Naive B cell (primary cell): ENCODE measurements around the gene ARL16. TPM values are rescaled to one million over a fixed set of nuclear protein-coding genes. Genes with fewer than 3 reads are reported as not detected.
"Not testable (repeated sequence)": the region's sequence is repeated elsewhere in the genome, so short reads cannot be mapped to it uniquely, and the experiment has no call there.

Source experiments
- ATAC-seq, 2 donors: fragments of 150-1000 bp; cut with Tn5 transposase; 2 replicates each; pipeline ENCODE4 v1.10.0; 2021; ENCODE audit warnings: low read depth in 2 of 2, mild to moderate bottlenecking in 2 of 2, moderate library complexity in 2 of 2
- DNase-seq: peaks from one replicate; pipeline ENCODE4 v3.0.0; 2022
- H3K27ac Mint-ChIP-seq, 6 donors: one replicate each; pipeline ENCODE4 v1.8.0; 2020 to 2022; ENCODE audit warnings: mild to moderate bottlenecking in 6 of 6, mixed read lengths in 6 of 6, moderate library complexity in 5 of 6, inconsistent platforms in 2 of 6
- H3K27me3 Mint-ChIP-seq, 3 donors: one replicate each; pipeline ENCODE4 v1.8.0; 2021 to 2022; ENCODE audit warnings: mixed read lengths in 3 of 3, mild to moderate bottlenecking in 1 of 3
- H3K36me3 Mint-ChIP-seq, 2 donors: one replicate each; pipeline ENCODE4 v1.8.0; 2020 to 2022; ENCODE audit warnings: mixed read lengths in 2 of 2, inconsistent platforms in 1 of 2, mild to moderate bottlenecking in 1 of 2
- H3K4me1 Mint-ChIP-seq, 3 donors: one replicate each; pipeline ENCODE4 v1.8.0; 2020 to 2022; ENCODE audit warnings: mixed read lengths in 3 of 3, inconsistent platforms in 1 of 3, mild to moderate bottlenecking in 1 of 3, moderate library complexity in 1 of 3
- H3K4me3 Mint-ChIP-seq, 8 donors: one replicate each; pipeline ENCODE4 v1.8.0; 2020 to 2022; ENCODE audit warnings: mild to moderate bottlenecking in 8 of 8, mixed read lengths in 8 of 8, moderate library complexity in 8 of 8, inconsistent platforms in 2 of 8
- H3K9me3 Mint-ChIP-seq, 7 donors: one replicate each; pipeline ENCODE4 v1.8.0; 2020 to 2022; ENCODE audit warnings: mixed read lengths in 7 of 7, mild to moderate bottlenecking in 5 of 7, inconsistent platforms in 2 of 7, moderate library complexity in 1 of 7
- polyA plus RNA-seq, 6 donors: library from polyadenylated mRNA; unstranded; fragments of 300-500 nt; fragmentation: Illumina TruSeq; gene quantifications; one replicate each; pipeline ENCODE4 v1.2.3, GENCODE V29; 2021; ENCODE audit warnings: low read depth in 6 of 6

Gene ARL16
- polyA plus RNA-seq, 6 donors from 2014 or later = 32.8 to 101 (median 37.6) TPM

DNA sequence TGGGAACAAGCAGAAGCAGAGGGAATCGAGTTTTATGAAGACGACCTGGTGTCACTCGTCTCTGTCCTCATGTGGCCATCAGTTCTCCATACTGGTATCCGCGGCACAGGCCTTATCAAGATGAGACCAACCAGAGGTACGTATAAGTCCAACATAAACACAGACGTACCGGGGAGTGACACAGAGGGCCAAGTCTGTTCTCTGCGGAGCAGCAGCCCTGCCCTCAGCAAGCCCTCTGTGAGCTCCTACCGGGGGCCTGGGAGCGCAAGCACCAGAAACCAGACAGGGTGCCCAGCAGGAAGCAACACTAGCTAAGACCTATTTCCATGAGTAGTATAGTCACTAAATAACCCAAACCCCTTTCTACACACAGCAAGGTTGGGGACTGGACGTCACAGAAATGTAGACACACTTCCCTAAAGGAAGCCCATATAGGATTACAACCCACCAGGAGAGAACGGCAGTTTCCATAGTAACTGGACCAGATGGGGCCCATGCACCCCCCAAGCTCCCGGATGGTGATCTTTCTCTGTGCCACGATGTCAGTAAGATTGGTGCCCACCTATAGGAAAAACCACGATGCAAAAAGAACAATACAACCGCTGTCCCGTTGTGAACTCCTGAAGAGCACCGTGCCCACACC is 911 bp downstream of the ARL16 start:
- Mint-ChIP-seq H3K4me1 (peaks cover 31 to 52% (median 31%) of the 10 kb centered on the region in 3 donors), H3K9me3 (no peaks in the 10 kb centered on the region), H3K27me3 (no peaks in the 10 kb centered on the region), H3K27ac (peak overlapping the region in 4 of 6 donors; percentile 79 to 92 (median 87)), H3K36me3 (peaks cover 0 to 7% of the 10 kb centered on the region in 2 donors), H3K4me3 (peak overlapping the region; percentile 90 to 99 (median 97))
- ATAC-seq (no peak), DNase-seq (no peak)

DNA sequence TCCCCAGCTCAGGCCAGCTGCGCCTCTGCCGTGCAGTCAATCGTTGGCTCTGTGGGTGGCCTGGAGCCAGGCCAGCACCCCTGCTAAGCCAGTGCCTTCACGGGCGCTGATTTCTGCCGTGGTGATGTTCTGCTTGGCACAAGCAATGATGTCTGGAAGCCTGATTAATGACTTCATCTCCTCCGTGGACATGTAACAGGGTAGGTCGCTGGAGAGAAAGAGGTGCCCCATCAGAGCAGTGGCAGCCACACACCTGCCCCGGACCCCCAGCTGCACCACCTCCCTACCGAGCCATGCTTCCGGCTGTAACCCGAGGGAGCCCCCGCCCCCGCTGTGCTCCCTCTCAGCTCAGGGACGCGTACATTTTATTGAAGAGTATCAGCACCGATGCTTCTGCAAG is 1.9 kb downstream of the ARL16 start:
- DNase-seq = no peak
- H3K27ac Mint-ChIP-seq = no peak overlapping the region
- H3K27me3 Mint-ChIP-seq = no peaks in the 10 kb centered on the region
- H3K36me3 Mint-ChIP-seq = peaks cover 0 to 7% of the 10 kb centered on the region in 2 donors
- no peak for ATAC-seq
- peaks cover 21 to 47% (median 23%) of the 10 kb centered on the region in 3 donors for H3K4me1 Mint-ChIP-seq
- peak overlapping the region in 7 of 8 donors; percentile 15 to 97 (median 32) for H3K4me3 Mint-ChIP-seq
- H3K9me3 Mint-ChIP-seq = no peaks in the 10 kb centered on the region

DNA sequence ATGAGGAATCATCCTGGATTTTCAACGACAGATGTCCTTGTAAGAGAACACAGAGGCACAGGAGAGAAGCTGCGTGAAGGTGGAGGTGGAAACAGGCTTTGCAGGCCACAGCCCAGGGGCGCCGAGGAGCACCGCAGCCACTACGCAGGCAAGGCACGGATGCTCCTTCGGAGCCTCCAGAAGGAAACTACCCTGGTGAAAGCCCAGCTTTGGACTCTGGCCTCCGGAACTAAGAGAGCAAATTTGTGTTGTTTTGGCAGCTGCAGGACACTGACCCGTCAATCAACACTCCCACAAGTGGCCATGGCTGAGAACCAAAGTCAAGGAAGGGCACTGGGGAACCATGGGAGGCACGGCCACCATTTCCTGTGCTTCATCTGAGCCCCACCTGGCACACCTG is 3.4 kb downstream of the ARL16 start:
- H3K27me3 Mint-ChIP-seq = no peaks in the 10 kb centered on the region
- peak overlapping the region in 1 of 8 donors; percentile 70 for H3K4me3 Mint-ChIP-seq
- no peak for ATAC-seq
- H3K4me1 Mint-ChIP-seq = peaks cover 23 to 44% (median 23%) of the 10 kb centered on the region in 3 donors
- no peak for DNase-seq
- no peak overlapping the region for H3K27ac Mint-ChIP-seq
- H3K9me3 Mint-ChIP-seq = no peaks in the 10 kb centered on the region
- H3K36me3 Mint-ChIP-seq = peaks cover 0 to 7% of the 10 kb centered on the region in 2 donors

DNA sequence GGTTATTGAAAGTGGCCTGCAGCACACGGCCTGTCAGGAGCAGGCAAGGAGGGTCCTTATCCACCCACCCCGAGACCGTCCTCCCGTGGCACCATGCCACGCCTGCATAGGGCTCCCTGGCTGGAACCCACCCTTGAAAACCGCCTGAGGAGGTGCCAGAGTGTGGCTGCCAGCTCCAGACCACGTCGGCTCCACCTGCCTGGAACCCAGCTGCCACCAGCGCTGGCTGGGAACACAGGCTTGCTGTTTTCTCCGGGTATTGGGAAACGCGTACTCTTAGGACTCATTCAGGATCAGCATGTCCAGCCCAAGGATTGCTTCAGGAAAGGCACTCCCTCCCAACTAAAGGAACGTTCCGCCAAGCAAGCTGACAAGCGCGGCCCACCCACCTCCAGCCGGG is 6.7 kb downstream of the ARL16 start:
- peaks cover 6 to 28% (median 8%) of the 10 kb centered on the region in 3 donors for H3K4me1 Mint-ChIP-seq
- H3K4me3 Mint-ChIP-seq = peak overlapping the region in 2 of 8 donors; percentile 12 to 43
- ATAC-seq = no peak
- no peaks in the 10 kb centered on the region for H3K27me3 Mint-ChIP-seq
- H3K36me3 Mint-ChIP-seq = peaks cover 0 to 7% of the 10 kb centered on the region in 2 donors
- no peaks in the 10 kb centered on the region for H3K9me3 Mint-ChIP-seq
- H3K27ac Mint-ChIP-seq = peak overlapping the region in 1 of 6 donors; percentile 29
- DNase-seq = no peak

DNA sequence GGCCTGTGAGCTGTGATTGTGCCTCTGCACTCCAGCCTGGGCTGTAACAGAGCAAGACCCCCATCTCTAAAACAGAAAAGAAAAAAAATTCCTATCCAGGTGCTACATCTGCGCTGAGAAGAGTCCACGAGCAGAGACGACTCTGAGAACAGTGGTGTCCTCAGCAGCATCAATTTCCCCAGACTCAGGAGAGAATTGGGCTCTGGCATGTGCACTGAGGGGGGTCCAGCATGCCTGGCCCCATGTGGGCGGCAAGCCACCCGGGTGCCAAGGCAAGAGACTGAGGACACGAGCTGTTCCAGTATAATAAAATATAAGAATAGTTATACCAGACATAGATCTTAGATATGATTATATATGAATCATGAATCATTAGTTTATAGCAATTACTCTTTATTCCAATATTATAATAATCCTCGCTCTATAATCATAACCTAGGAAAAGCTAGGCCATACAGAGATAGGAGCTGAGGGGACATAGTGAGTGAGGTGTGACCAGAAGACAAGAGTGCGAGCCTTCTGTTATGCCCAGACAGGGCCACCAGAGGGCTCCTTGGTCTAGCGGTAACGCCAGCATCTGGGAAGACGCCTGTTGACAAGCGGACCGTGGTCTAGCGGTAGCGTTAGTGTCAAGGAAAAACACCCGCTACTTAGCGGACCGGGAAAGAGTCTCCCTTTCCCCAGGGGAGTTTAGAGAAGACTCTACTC is 7.9 kb downstream of the ARL16 start:
- H3K36me3 Mint-ChIP-seq, ATAC-seq, H3K9me3 Mint-ChIP-seq, H3K27me3 Mint-ChIP-seq: not testable (repeated sequence)
- Mint-ChIP-seq H3K27ac (peak overlapping the region in 1 of 6 donors; percentile 70), H3K4me1 (peaks cover 6 to 16% (median 8%) of the 10 kb centered on the region in 3 donors), H3K4me3 (peak overlapping the region in 1 of 8 donors; percentile 47)
- peak; percentile 25 for DNase-seq

DNA sequence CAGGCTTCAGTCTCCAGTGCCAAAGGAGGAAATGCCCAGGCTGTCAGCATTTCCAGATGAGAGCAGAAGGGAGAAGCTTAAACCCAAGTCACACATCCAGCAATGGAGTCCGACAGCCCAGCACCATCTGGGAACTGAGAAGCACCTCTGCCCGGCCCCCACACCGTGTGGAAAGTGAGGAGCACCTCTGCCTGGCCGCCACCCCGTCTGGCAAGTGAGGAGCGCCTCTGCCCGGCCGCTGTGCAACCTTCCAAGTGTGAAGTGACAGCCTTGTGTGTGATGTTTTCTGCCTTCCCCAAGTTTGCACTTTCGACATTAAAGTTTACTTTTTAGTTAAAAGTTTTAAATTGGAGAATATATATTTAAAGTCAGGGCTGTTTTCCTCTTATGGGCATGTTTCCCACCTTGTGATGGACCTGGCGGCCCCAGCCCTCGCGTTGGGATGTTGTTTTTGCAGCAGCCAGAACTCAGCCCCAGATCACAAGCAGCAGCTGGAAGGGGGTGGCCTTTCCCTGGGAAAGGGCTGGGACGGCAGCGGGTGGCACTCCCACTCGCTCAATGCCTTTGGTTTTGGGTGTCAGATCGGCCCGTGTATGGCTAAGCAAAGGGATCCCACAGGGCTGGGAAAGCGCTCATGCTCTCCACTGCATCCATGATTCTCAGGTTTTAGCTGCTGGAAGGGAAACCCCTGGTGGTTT is 9.9 kb downstream of the ARL16 start:
- H3K36me3 Mint-ChIP-seq = peaks cover 0 to 7% of the 10 kb centered on the region in 2 donors
- no peak overlapping the region for H3K27ac Mint-ChIP-seq
- no peak for ATAC-seq
- no peak for DNase-seq
- H3K4me3 Mint-ChIP-seq = no peak overlapping the region
- no peaks in the 10 kb centered on the region for H3K9me3 Mint-ChIP-seq
- peaks cover 6 to 21% (median 8%) of the 10 kb centered on the region in 3 donors for H3K4me1 Mint-ChIP-seq
- no peaks in the 10 kb centered on the region for H3K27me3 Mint-ChIP-seq

DNA sequence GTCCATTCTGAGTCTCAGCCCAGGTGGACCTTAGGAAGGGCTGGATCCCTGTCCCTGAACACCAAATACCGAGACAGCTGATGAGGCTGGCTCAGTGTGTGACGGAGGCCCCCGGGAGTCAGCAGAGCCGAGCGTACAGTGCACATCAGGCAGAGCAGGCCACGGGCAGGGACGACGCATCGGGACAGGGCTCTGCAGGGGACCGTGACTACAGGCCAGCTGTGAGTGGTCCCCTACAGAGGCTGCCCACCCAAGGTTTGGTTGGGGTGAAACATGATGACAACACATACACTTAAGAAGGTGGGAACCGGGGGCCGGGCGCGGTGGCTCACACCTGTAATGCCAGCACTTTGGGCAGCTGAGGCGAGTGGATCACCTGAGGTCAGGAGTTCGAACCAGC is 10.6 kb downstream of the ARL16 start:
- ATAC-seq (no peak), DNase-seq (no peak)
- Mint-ChIP-seq H3K27ac (no peak overlapping the region), H3K4me1 (peaks cover 11 to 29% (median 14%) of the 10 kb centered on the region in 3 donors), H3K36me3 (peaks cover 0 to 7% of the 10 kb centered on the region in 2 donors), H3K4me3 (no peak overlapping the region), H3K27me3 (no peaks in the 10 kb centered on the region), H3K9me3 (no peaks in the 10 kb centered on the region)

DNA sequence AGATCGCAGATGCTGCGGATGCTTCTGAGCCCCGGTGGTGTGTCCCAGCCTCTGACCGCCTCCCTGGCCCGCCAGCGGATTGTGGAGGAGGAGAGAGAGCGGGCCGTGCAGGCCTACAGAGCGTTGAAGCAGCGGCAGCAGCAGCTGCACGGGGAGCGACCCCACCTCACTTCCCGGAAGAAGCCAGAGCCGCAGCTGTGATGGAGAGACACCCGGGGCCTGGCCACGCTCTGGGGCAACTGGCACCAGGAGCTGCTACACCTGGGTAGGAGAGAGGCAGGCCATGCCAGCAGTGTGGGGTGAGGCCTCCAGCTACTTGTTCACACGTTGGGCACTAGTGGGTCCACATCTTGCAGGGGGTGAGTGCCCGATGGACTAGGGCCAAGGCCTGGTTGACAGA is 11.1 kb downstream of the ARL16 start:
- no peak for ATAC-seq
- peaks cover 0 to 7% of the 10 kb centered on the region in 2 donors for H3K36me3 Mint-ChIP-seq
- H3K9me3 Mint-ChIP-seq = no peaks in the 10 kb centered on the region
- peaks cover 16 to 31% (median 19%) of the 10 kb centered on the region in 3 donors for H3K4me1 Mint-ChIP-seq
- DNase-seq = no peak
- H3K27me3 Mint-ChIP-seq = no peaks in the 10 kb centered on the region
- no peak overlapping the region for H3K4me3 Mint-ChIP-seq
- H3K27ac Mint-ChIP-seq = no peak overlapping the region

DNA sequence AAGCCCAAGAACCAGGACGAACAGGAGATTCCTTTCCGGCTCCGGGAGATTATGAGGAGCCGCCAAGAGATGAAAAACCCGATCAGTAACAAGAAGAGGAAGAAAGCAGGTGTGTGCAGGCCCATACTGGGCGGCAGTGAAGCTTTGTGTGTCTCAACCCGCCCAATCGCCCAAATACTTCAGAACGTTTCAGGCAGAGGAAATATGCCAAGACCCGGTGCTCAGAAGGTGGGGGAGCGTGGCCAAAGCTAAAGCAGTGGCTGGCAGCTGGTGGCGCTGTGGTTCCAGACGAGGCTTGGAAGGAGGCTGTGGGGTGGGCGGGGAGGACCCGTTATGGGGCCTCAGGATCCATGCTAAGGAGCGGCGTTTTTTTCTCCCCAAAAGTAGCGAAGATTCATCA is 15.8 kb downstream of the ARL16 start:
- H3K4me1 Mint-ChIP-seq = peaks cover 20 to 39% (median 26%) of the 10 kb centered on the region in 3 donors
- H3K9me3 Mint-ChIP-seq = no peaks in the 10 kb centered on the region
- H3K27ac Mint-ChIP-seq = peak overlapping the region; percentile 44 to 89 (median 78)
- DNase-seq (no peak), ATAC-seq (no peak)
- no peaks in the 10 kb centered on the region for H3K27me3 Mint-ChIP-seq
- H3K4me3 Mint-ChIP-seq = peak overlapping the region; percentile 54 to 98 (median 93)
- H3K36me3 Mint-ChIP-seq = peaks cover 0 to 7% of the 10 kb centered on the region in 2 donors

DNA sequence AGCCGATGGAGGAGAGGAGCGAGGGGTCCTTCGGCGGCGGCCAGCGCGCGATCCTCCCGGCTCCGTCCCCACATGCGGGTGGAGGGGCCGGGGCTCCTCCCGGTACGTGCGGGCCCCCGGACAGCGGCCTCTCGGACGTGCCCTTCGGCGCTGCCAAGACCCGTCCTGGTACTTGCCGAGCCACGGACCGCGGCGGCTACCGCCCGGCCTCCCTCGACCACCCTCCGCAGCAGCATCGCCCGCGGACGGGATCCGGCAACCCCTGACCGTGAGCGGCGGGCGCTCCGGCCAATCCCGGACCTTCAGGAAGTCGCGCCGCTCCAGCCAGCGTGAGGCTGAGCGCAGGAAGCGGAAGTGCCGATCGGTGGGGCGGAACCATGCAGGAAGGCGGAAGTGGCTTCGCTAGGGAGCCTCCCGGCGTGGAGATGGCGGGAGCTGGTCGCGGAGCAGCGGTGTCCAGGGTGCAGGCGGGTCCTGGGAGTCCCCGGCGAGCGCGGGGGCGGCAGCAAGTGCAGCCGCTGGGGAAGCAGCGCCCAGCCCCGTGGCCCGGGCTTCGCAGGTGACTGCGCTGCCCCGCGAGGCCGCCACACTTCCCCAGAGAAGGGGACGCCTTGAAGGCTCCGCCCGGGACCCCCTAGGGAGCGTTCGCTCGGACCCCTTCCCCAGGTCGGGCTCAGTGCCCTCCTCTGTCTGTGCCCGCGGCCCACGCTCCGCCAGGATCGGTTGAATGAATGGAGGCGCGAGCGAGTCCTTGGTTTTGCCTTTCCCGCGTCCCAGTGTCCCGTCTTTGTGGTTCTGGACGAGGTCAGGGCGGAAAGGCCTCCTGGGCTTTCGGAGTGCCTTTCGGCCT is 17.0 kb downstream of the ARL16 start, which contains the start of the genes CCDC137 and OXLD1:
Gene CCDC137 (plus strand): TSS at position 396 of the 850 bp plus-strand sequence. CDS start 30 bp downstream, at position 426.
Gene OXLD1 (minus strand): TSS at position 264 of the 850 bp plus-strand sequence. CDS start 28 bp downstream, at position 236.
- peak within 1 kb of the TSS; percentile 92 to 98 (median 96) for H3K4me3 Mint-ChIP-seq
- DNase-seq (peak; percentile 90), ATAC-seq (peak; percentile 98)
- no peaks in the 10 kb centered on the region for H3K27me3 Mint-ChIP-seq
- H3K36me3 Mint-ChIP-seq = no peaks in the 10 kb centered on the region
- H3K27ac Mint-ChIP-seq = peak within 1 kb of the TSS; percentile 92 to 98 (median 94)
- H3K4me1 Mint-ChIP-seq = peaks cover 20 to 39% (median 26%) of the 10 kb centered on the region in 3 donors
- no peaks in the 10 kb centered on the region for H3K9me3 Mint-ChIP-seq

DNA sequence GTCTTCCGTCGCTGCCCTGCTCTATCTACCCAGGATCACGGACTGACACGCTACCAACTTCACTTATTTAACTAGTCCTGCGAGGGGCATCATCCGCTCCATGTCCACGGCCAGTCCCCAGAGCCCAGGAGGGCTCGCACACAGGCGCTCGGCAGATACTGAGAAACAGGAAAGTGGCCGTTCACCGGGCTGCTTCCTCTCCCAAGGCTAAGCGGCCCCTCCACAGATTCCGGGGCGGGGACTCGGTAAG is 17.6 kb downstream of the ARL16 start:
- no peaks in the 10 kb centered on the region for H3K27me3 Mint-ChIP-seq
- no peak for ATAC-seq
- no peaks in the 10 kb centered on the region for H3K9me3 Mint-ChIP-seq
- H3K4me1 Mint-ChIP-seq = peaks cover 20 to 39% (median 26%) of the 10 kb centered on the region in 3 donors
- no peak for DNase-seq
- no peaks in the 10 kb centered on the region for H3K36me3 Mint-ChIP-seq
- H3K4me3 Mint-ChIP-seq = peak overlapping the region; percentile 92 to 98 (median 96)
- H3K27ac Mint-ChIP-seq = peak overlapping the region in 4 of 6 donors; percentile 85 to 98 (median 94)

DNA sequence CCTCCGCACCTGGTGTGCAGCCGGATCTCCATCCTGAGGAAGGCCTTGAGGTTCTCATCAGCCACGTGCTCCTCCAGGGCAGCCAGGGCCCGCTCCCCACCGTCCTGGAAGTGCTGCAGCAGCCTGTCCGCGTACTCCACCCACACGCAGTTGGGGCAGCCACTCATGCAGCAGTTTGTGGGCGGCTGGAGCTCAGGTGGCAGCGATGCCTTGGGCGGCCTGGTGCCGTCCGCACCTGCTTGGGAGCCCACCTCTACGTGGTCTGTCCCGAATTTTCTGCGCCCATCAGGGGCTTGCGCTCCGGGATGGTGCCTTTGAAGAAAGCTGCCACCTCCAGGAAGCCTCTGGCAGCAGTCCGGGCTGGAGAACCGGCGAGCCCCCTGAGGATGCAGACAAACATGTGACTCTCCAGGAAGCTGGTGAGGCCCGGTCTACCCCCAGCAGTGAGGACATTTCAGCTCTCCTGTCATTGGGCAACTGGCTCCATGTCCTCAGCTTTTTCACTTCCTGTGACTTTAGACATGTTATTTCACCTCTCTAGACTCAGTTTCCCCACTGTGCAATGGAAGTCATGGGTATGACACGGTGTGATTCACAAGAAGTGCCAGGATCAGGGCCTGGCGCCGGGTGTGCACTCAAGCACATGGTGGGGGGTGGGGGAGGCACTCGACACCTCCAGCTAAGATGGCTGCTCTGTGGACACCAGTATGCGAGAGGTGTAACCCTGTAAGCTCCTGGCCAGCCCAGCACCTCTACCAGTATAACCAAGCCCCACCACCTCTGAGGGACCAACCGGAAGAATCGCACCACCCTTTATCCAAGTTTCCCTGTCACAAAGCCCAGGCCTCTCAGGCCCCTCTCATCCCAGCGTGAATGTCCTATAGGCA is 18.1 kb downstream of the ARL16 start:
- H3K4me1 Mint-ChIP-seq = peaks cover 20 to 39% (median 26%) of the 10 kb centered on the region in 3 donors
- H3K9me3 Mint-ChIP-seq = no peaks in the 10 kb centered on the region

More for the DNA sequence above, 18.1 kb downstream of the ARL16 start:
- H3K27ac Mint-ChIP-seq = peak overlapping the region in 4 of 6 donors; percentile 85 to 98 (median 94)
- DNase-seq (no peak), ATAC-seq (no peak)
- no peaks in the 10 kb centered on the region for H3K36me3 Mint-ChIP-seq
- H3K27me3 Mint-ChIP-seq = no peaks in the 10 kb centered on the region
- peak overlapping the region; percentile 92 to 98 (median 96) for H3K4me3 Mint-ChIP-seq
